Amygdala (tissue), 56 donors: ENCODE measurements around the gene BCAS4.

ENCODE experiments used
- DNase-seq, 56 donors: peaks; one replicate each; lab custom pipeline; 2025; lab: John Stamatoyannopoulos, UW

The BCAS4 gene

GRCh38 chr20:50848846-50849673 lies 54.2 kb downstream of the BCAS4 start:
- peak in 9 of 56 donors; percentile 9 to 36 (median 27) for DNase-seq

- DNase-seq: no peak
Observed at GRCh38 chr20:50850721-50851286, 55.9 kb downstream of the BCAS4 start.

- no peak for DNase-seq
Observed at GRCh38 chr20:50852085-50852484, 57.2 kb downstream of the BCAS4 start.

GRCh38 chr20:50854506-50855249 lies 59.8 kb downstream of the BCAS4 start:
- no peak for DNase-seq

- no peak for DNase-seq
Observed at GRCh38 chr20:50855498-50856474, 60.9 kb downstream of the BCAS4 start.

GRCh38 chr20:50856475-50857041 lies 61.7 kb downstream of the BCAS4 start:
- DNase-seq: no peak

GRCh38 chr20:50857348-50857747 lies 62.5 kb downstream of the BCAS4 start:
- DNase-seq: no peak

- DNase-seq: no peak
Observed at GRCh38 chr20:50858525-50858924, 63.7 kb downstream of the BCAS4 start.

GRCh38 chr20:50859161-50859560 lies 64.3 kb downstream of the BCAS4 start:
- no peak for DNase-seq

- DNase-seq: no peak
Observed at GRCh38 chr20:50861012-50861411, 66.2 kb downstream of the BCAS4 start.

GRCh38 chr20:50862546-50862945 lies 67.7 kb downstream of the BCAS4 start:
- no peak for DNase-seq

GRCh38 chr20:50865114-50865513 lies 70.3 kb downstream of the BCAS4 start:
- DNase-seq: no peak

- no peak for DNase-seq
Observed at GRCh38 chr20:50865591-50865990, 70.7 kb downstream of the BCAS4 start.

- DNase-seq: no peak
Observed at GRCh38 chr20:50866036-50866685, 71.3 kb downstream of the BCAS4 start.

- DNase-seq: no peak
Observed at GRCh38 chr20:50866831-50867230, 72.0 kb downstream of the BCAS4 start.

GRCh38 chr20:50867805-50868204 lies 72.9 kb downstream of the BCAS4 start:
- DNase-seq: no peak

GRCh38 chr20:50868509-50869495 lies 73.9 kb downstream of the BCAS4 start:
- DNase-seq: no peak

GRCh38 chr20:50870561-50871161 lies 75.8 kb downstream of the BCAS4 start:
- DNase-seq: no peak
